IMR-90 (cell line): ENCODE measurements around the gene EML3. TPM values are rescaled to one million over a fixed set of nuclear protein-coding genes. Genes with fewer than 3 reads are reported as not detected.
"Not testable (repeated sequence)": the region's sequence is repeated elsewhere in the genome, so short reads cannot be mapped to it uniquely, and the experiment has no call there.

Source experiments
- ATAC-seq: fragments of 200-7000 bp; cut with Tn5 transposase; 2 replicates; pipeline ENCODE4 v1.9.1; 2020; ENCODE audit warnings: low read depth, mild to moderate bottlenecking, moderate library complexity
- BruUV-seq: library from RNA; stranded (reverse); fragments of 400-500 nt; replicated peaks from 2 replicates; lab custom pipeline; 2021; lab: Mats Ljungman, UMichigan
- CTCF ChIA-PET: fragments of 300-600 bp; formaldehyde crosslinking; extraction: SDS; loops from one replicate; lab custom pipeline; 2021; ENCODE audit warnings: antibody characterized with exemption; lab: Yijun Ruan, JAX
- POLR2A ChIA-PET: fragments of 300-600 bp; sonication (Branson Sonifier 250); formaldehyde crosslinking; loops from one replicate; lab custom pipeline; 2022; ENCODE audit warnings: antibody characterized with exemption; ENCODE audit not compliant: unreplicated experiment; lab: Charles Lee
- DNase-seq: peaks from one replicate; pipeline ENCODE4 v3.0.0; 2013
- H2AFZ ChIP-seq: replicated peaks from 2 replicates; pipeline ENCODE3; 2013; ENCODE audit warnings: low read length, mild to moderate bottlenecking; ENCODE audit not compliant: poor library complexity
- H2AK5ac ChIP-seq: 2 replicates; pipeline ENCODE4 v1.6.1; 2013; ENCODE audit warnings: low read depth, low read length, inconsistent platforms
- H2AK9ac ChIP-seq: replicated peaks from 2 replicates; pipeline ENCODE3; 2013; ENCODE audit warnings: mild to moderate bottlenecking, low read depth, low read length, moderate library complexity; ENCODE audit not compliant: poor library complexity
- H2BK120ac ChIP-seq: 2 replicates; pipeline ENCODE4 v1.6.1; 2013; ENCODE audit warnings: low read depth, low read length, inconsistent platforms
- H2BK15ac ChIP-seq: 3 replicates; pipeline ENCODE4 v1.6.1; 2013; ENCODE audit warnings: low read depth, low read length, inconsistent platforms
- H2BK20ac ChIP-seq: 2 replicates; pipeline ENCODE4 v1.6.1; 2013; ENCODE audit warnings: low read depth, mild to moderate bottlenecking, inconsistent platforms, low read length, moderate library complexity
- H2BK5ac ChIP-seq: 2 replicates; pipeline ENCODE4 v1.6.1; 2013; ENCODE audit warnings: mild to moderate bottlenecking, low read depth, low read length, inconsistent platforms; ENCODE audit not compliant: poor library complexity, severe bottlenecking
- H3K14ac ChIP-seq: replicated peaks from 2 replicates; pipeline ENCODE4 v1.6.1; 2013; ENCODE audit warnings: low read depth, low read length, inconsistent platforms
- H3K18ac ChIP-seq: 2 replicates; pipeline ENCODE4 v1.6.1; 2013; ENCODE audit warnings: low read depth, low read length, control low read depth
- H3K23ac ChIP-seq: 2 replicates; pipeline ENCODE4 v1.6.1; 2013; ENCODE audit warnings: low read depth, low read length, inconsistent platforms
- H3K27ac ChIP-seq: 2 replicates; pipeline ENCODE4 v1.5.1; 2013; ENCODE audit warnings: mild to moderate bottlenecking, control low read depth, low read length; ENCODE audit not compliant: insufficient read depth
- H3K27me3 ChIP-seq: 2 replicates; pipeline ENCODE4 v1.6.1; 2013; ENCODE audit warnings: low read length; ENCODE audit not compliant: control insufficient read depth, insufficient read depth
- H3K36me3 ChIP-seq: 2 replicates; pipeline ENCODE4 v1.6.1; 2013; ENCODE audit warnings: low read length, mixed read lengths; ENCODE audit not compliant: control insufficient read depth, insufficient read depth
- H3K4ac ChIP-seq: 2 replicates; pipeline ENCODE4 v1.6.1; 2013; ENCODE audit warnings: low read depth, low read length, inconsistent platforms
- H3K4me1 ChIP-seq: 2 replicates; pipeline ENCODE4 v1.6.1; 2013; ENCODE audit warnings: low read length, mixed read lengths; ENCODE audit not compliant: control insufficient read depth, insufficient read depth
- H3K4me2 ChIP-seq: 2 replicates; pipeline ENCODE4 v1.6.1; 2013; ENCODE audit warnings: low read depth, mild to moderate bottlenecking, control low read depth, low read length, moderate library complexity
- H3K4me3 ChIP-seq: 2 replicates; pipeline ENCODE4 v1.5.1; 2013; ENCODE audit warnings: low read depth, mild to moderate bottlenecking, control low read depth, low read length, moderate library complexity; ENCODE audit not compliant: insufficient read depth
- H3K56ac ChIP-seq: 2 replicates; pipeline ENCODE4 v1.6.1; 2013; ENCODE audit warnings: low read length, inconsistent platforms; ENCODE audit not compliant: insufficient read depth; ENCODE audit errors: extremely low read depth
- H3K79me1 ChIP-seq, 2 experiments: 2 replicates each; pipeline ENCODE4 v1.6.1; 2013; ENCODE audit warnings: low read length in 2 of 2, inconsistent platforms in 1 of 2, low read depth in 1 of 2
- H3K9ac ChIP-seq: 2 replicates; pipeline ENCODE4 v1.6.1; 2013; ENCODE audit warnings: low read depth, low read length, control low read depth
- H3K9me1 ChIP-seq: 2 replicates; pipeline ENCODE4 v1.6.1; 2013; ENCODE audit warnings: low read length, inconsistent platforms; ENCODE audit not compliant: insufficient read depth
- H3K9me3 ChIP-seq: 2 replicates; pipeline ENCODE4 v1.6.1; 2013; ENCODE audit warnings: low read length; ENCODE audit not compliant: control insufficient read depth, insufficient read depth
- H4K20me1 ChIP-seq: 2 replicates; pipeline ENCODE4 v1.6.1; 2013; ENCODE audit warnings: low read length, inconsistent platforms; ENCODE audit not compliant: insufficient read depth
- H4K5ac ChIP-seq: 2 replicates; pipeline ENCODE4 v1.6.1; 2013; ENCODE audit warnings: mild to moderate bottlenecking, low read depth, low read length, control low read depth
- H4K8ac ChIP-seq, 2 experiments: 2 replicates each; pipeline ENCODE4 v1.6.1; 2013; ENCODE audit warnings: low read depth in 2 of 2, low read length in 2 of 2, control low read depth in 1 of 2, inconsistent platforms in 1 of 2
- H4K91ac ChIP-seq: 2 replicates; pipeline ENCODE4 v1.6.1; 2013; ENCODE audit warnings: low read depth, low read length, inconsistent platforms; ENCODE audit not compliant: insufficient read depth
- FOS ChIP-seq: fragments of 150-350 bp; IDR thresholded peaks from 2 replicates; pipeline ENCODE4 v1.6.1; 2016; ENCODE audit warnings: low read depth, low read length
- MAFK ChIP-seq: IDR thresholded peaks from 2 replicates; pipeline ENCODE4 v1.6.1; 2012; ENCODE audit warnings: low read depth, low read length, improper control_type of control experiment
- MXI1 ChIP-seq: IDR thresholded peaks from 2 replicates; pipeline ENCODE4 v1.6.1; 2012; ENCODE audit warnings: low read depth, mild to moderate bottlenecking, low read length, moderate library complexity, borderline replicate concordance
- RCOR1 ChIP-seq: IDR thresholded peaks from 2 replicates; pipeline ENCODE4 v1.6.1; 2012; ENCODE audit warnings: mild to moderate bottlenecking, low read length, improper control_type of control experiment; ENCODE audit not compliant: insufficient replicate concordance
- WGBS, 2 experiments: methylation state at CpG; one replicate each; pipeline versions ENCODE4 v1.1.5 to v1.1.7; 2013; ENCODE audit warnings: missing lambda C conversion rate in 2 of 2; ENCODE audit not compliant: insufficient read length in 1 of 2; ENCODE audit errors: extremely low coverage in 2 of 2; 5-methylcytosine and 5-hydroxymethylcytosine counted together
- dilution Hi-C: fragments of 300-500 bp; cut with HindIII; formaldehyde crosslinking; loops from one replicate; pipeline ENCODE4 v1.14.3; 2018; ENCODE audit warnings: low sequenced_read_pairs; ENCODE audit not compliant: unreplicated experiment
- in situ Hi-C: fragments of 300-500 bp; cut with MboI; formaldehyde crosslinking; loops from 3 replicates; pipeline ENCODE4 v1.14.3; 2019; ENCODE audit warnings: low sequenced_read_pairs, inconsistent platforms, mixed read lengths
- intact Hi-C: fragments of 100-400 bp; cut with micrococcal nuclease; formaldehyde crosslinking; loops from 2 replicates; pipeline ENCODE4 v1.10.0; 2022
- polyA plus RNA-seq, 3 experiments: library from polyadenylated mRNA; depleted of rRNA; stranded (reverse); fragments of >200 nt; gene quantifications; 2 replicates each; pipeline ENCODE4 v1.2.3, GENCODE V29; 2012; ENCODE audit warnings: low replicate concordance in 1 of 3
- total RNA-seq: library from RNA; depleted of rRNA; stranded (reverse); fragments of >200 nt; gene quantifications from 2 replicates; pipeline ENCODE4 v1.2.3, GENCODE V29; 2012
- TF ChIP-seq, protein P1 (sequence below): fragments of 150-350 bp; IDR thresholded peaks from 2 replicates; pipeline ENCODE4 v1.6.1; 2016; ENCODE audit warnings: low read depth, mild to moderate bottlenecking, low read length, moderate library complexity, borderline replicate concordance

The EML3 gene
- total and polyA plus RNA-seq, 2 of the 4 experiments (the other 2 are of a cell fraction), result 5.0 to 24.7 TPM

DNA sequence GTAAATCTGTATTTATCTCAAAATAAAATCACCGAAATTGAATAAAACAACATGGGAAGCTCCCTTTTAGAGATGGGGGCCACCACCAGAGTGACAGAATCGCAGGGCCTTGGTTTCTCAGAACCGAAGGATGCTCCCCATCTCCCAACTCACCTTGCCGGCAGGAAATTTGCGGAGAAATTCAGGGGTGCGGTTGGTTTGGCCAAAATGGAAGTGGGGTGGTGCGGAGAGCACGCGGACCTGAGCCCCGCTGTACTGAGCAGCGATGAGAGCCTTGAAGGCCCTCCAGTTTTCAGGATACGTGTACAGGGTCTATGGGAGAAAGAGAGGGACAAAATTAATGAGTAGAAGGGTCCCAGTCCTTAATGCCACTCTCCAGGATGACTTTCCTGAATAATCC, 40.1 kb downstream of the EML3 start:
- Histone ChIP-seq H2AK5ac (no peak overlapping the region; the same call in 1 of the 2 replicates), H3K79me1 (peaks cover 18 to 78% of the 10 kb centered on the region in 2 experiments), H2BK5ac (peak overlapping the region; percentile 54), H3K9me1 (peaks cover 11% of the 10 kb centered on the region), H2BK20ac (no peak overlapping the region), H3K4me3 (peak overlapping the region; percentile 74), H3K18ac (no peak overlapping the region), H2BK120ac (no peak overlapping the region), H3K9ac (peak overlapping the region; percentile 86), H3K27ac (no peak overlapping the region; the same call in 1 of the 2 replicates), H3K56ac (0 out of 2 replicates have a peak overlapping the region, but pooled peaks have one; percentile 90), H4K5ac (no peak overlapping the region), H3K4ac (peak overlapping the region; percentile 95), H4K8ac (no peak overlapping the region), H2BK15ac (no peak overlapping the region), H3K14ac (peak overlapping the region; percentile 84), H2AFZ (no peak overlapping the region), H3K36me3 (peaks cover 51% of the 10 kb centered on the region), H4K91ac (no peak overlapping the region), H3K23ac (peak overlapping the region; percentile 99), H3K4me2 (peak overlapping the region; percentile 90), H3K27me3 (no peaks in the 10 kb centered on the region), H3K4me1 (peaks cover 12% of the 10 kb centered on the region), H3K9me3 (no peaks in the 10 kb centered on the region), H4K20me1 (peaks cover 45% of the 10 kb centered on the region), H2AK9ac (no peak overlapping the region)
- DNase-seq (no peak), ATAC-seq (no peak)
- TF ChIP-seq MAFK, result no peak
- TF ChIP-seq MXI1, result no peak
- TF ChIP-seq, protein P1, sequence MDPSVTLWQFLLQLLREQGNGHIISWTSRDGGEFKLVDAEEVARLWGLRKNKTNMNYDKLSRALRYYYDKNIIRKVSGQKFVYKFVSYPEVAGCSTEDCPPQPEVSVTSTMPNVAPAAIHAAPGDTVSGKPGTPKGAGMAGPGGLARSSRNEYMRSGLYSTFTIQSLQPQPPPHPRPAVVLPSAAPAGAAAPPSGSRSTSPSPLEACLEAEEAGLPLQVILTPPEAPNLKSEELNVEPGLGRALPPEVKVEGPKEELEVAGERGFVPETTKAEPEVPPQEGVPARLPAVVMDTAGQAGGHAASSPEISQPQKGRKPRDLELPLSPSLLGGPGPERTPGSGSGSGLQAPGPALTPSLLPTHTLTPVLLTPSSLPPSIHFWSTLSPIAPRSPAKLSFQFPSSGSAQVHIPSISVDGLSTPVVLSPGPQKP, result no peak
- no peak for TF ChIP-seq RCOR1
- no peak for TF ChIP-seq FOS
- no CpG with 5 or more reads among the region's 12 CpGs for WGBS, 2 experiments
- ChIA-PET POLR2A (interaction anchor here (0.6 to 1.1 kb wide), 3 partner anchors 9 to 83 kb away, joined by 3 to 4 read pairs (median 3); partner anchors contain the start of gene TUT1), CTCF (interaction anchor here (1.2 kb wide), 1 partner anchor 12 kb away, joined by 6 read pairs; no protein-coding TSS in a partner anchor)
- BruUV-seq, result no TSS peak
- in situ Hi-C loops (no loop called here), intact Hi-C loops (no loop called here), dilution Hi-C loops (no loop called here)

DNA sequence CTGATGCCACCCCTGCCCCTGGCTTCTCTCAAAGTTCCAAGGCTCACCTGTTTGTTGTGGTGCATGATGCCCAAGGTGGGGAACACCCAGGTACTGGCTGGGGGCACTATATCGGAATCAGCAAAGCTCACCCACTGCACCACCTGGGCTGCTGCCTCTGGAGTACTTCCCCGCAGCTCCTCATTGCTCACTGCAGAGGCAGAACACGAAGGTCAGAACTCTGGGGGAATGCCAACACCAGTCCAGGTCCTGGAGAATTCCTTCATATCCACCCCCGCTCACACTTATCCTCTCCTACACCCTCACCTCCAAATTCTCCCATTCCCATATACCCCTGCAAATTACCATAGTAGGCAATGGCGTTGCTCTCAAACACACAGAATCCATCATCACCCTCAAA, 41.1 kb downstream of the EML3 start:
- H3K14ac ChIP-seq, DNase-seq, H2BK120ac ChIP-seq, H2AFZ ChIP-seq, H3K18ac ChIP-seq, H3K4me3 ChIP-seq, H3K4ac ChIP-seq, H2BK20ac ChIP-seq, intact Hi-C loops, H3K27me3 ChIP-seq, H3K4me2 ChIP-seq, H4K8ac ChIP-seq, H2BK15ac ChIP-seq, H3K56ac ChIP-seq, H3K27ac ChIP-seq, H3K9me3 ChIP-seq, ATAC-seq, H3K23ac ChIP-seq, POLR2A ChIA-PET, dilution Hi-C loops, H3K9me1 ChIP-seq, in situ Hi-C loops, H2AK5ac ChIP-seq, H2BK5ac ChIP-seq, H4K91ac ChIP-seq, H4K5ac ChIP-seq, H3K9ac ChIP-seq: not testable (repeated sequence)
- H3K36me3 ChIP-seq, result peaks cover 52% of the 10 kb centered on the region
- WGBS, 2 experiments, result 100% methylated on average over 1 of the region's 5 CpGs; no CpG with 5 or more reads in 1 of the 2 experiments
- H3K79me1 ChIP-seq, result peaks cover 18 to 75% of the 10 kb centered on the region in 2 experiments
- peaks cover 12% of the 10 kb centered on the region for H3K4me1 ChIP-seq
- H2AK9ac ChIP-seq, result peak overlapping the region; percentile 74
- peaks cover 54% of the 10 kb centered on the region for H4K20me1 ChIP-seq
- TSS peak; percentile 45 for BruUV-seq
- CTCF ChIA-PET, result interaction anchor here (1.8 kb wide), 1 partner anchor 11 kb away, joined by 6 read pairs; no protein-coding TSS in a partner anchor
